ENCODE data around the gene SCGB3A2.

SCGB3A2 gene

GRCh38 chr5:147906326-147907095 is 28.0 kb downstream of the SCGB3A2 start, which contains the start of gene C5orf46:
C5orf46 (minus strand) TSS chr5:147906538; CDS start chr5:147906501, 37 bp downstream.
- Histone ChIP-seq H3K4me1 (no peaks in the 10 kb centered on the region), H3K9me3 (ENCODE audit: control insufficient read depth, low read length) (no peaks in the 10 kb centered on the region), H3K36me3 (ENCODE audit: control insufficient read depth, insufficient read depth, low read length) (no peaks in the 10 kb centered on the region), H3K27me3 (ENCODE audit: control insufficient read depth, insufficient read depth, low read length) (no peaks in the 10 kb centered on the region), H3K4me2 (ENCODE audit: low read length) (no peak within 1 kb of the TSS), H2AFZ (no peak within 1 kb of the TSS), H3K9ac (no peak within 1 kb of the TSS), H3K4me3 (ENCODE audit: low read depth, low read length) (no peak within 1 kb of the TSS), H3K27ac (no peak within 1 kb of the TSS), H3K79me2 (no peaks in the 10 kb centered on the region)
- no peak for TF ChIP-seq CTCF (IDR thresholded peaks at IDR 0.05)

- H2AFZ ChIP-seq: no peak overlapping the region
- no peaks in the 10 kb centered on the region for H3K27me3 ChIP-seq (ENCODE audit: control insufficient read depth, insufficient read depth, low read length)
- no peak overlapping the region for H3K9ac ChIP-seq
- H3K9me3 ChIP-seq (ENCODE audit: control insufficient read depth, low read length): no peaks in the 10 kb centered on the region
- no peaks in the 10 kb centered on the region for H3K79me2 ChIP-seq
- no peaks in the 10 kb centered on the region for H3K4me1 ChIP-seq
- no peak overlapping the region for H3K27ac ChIP-seq
- no peak for TF ChIP-seq CTCF (IDR thresholded peaks at IDR 0.05)
- H3K4me2 ChIP-seq (ENCODE audit: low read length): no peak overlapping the region
- H3K4me3 ChIP-seq (ENCODE audit: low read depth, low read length): no peak overlapping the region
- H3K36me3 ChIP-seq (ENCODE audit: control insufficient read depth, insufficient read depth, low read length): no peaks in the 10 kb centered on the region
Measured at GRCh38 chr5:147911427-147911826, 32.9 kb downstream of the SCGB3A2 start.

- TF ChIP-seq CTCF (IDR thresholded peaks at IDR 0.05): no peak
- Histone ChIP-seq H3K79me2 (no peaks in the 10 kb centered on the region), H3K36me3 (ENCODE audit: control insufficient read depth, insufficient read depth, low read length) (no peaks in the 10 kb centered on the region), H2AFZ (no peak overlapping the region), H3K4me3 (ENCODE audit: low read depth, low read length) (no peak overlapping the region), H3K27me3 (ENCODE audit: control insufficient read depth, insufficient read depth, low read length) (no peaks in the 10 kb centered on the region), H3K4me1 (no peaks in the 10 kb centered on the region), H3K9me3 (ENCODE audit: control insufficient read depth, low read length) (no peaks in the 10 kb centered on the region), H3K9ac (no peak overlapping the region), H3K27ac (no peak overlapping the region), H3K4me2 (ENCODE audit: low read length) (no peak overlapping the region)
Measured at GRCh38 chr5:147912011-147912410, 33.5 kb downstream of the SCGB3A2 start.

- Histone ChIP-seq H3K4me3 (ENCODE audit: low read depth, low read length) (no peak overlapping the region), H3K9me3 (ENCODE audit: control insufficient read depth, low read length) (no peaks in the 10 kb centered on the region), H3K79me2 (no peaks in the 10 kb centered on the region), H2AFZ (no peak overlapping the region), H3K27me3 (ENCODE audit: control insufficient read depth, insufficient read depth, low read length) (no peaks in the 10 kb centered on the region), H3K36me3 (ENCODE audit: control insufficient read depth, insufficient read depth, low read length) (no peaks in the 10 kb centered on the region), H3K27ac (no peak overlapping the region), H3K4me2 (ENCODE audit: low read length) (no peak overlapping the region), H3K9ac (no peak overlapping the region), H3K4me1 (no peaks in the 10 kb centered on the region)
- TF ChIP-seq CTCF (IDR thresholded peaks at IDR 0.05): no peak
Measured at GRCh38 chr5:147913786-147914185, 35.3 kb downstream of the SCGB3A2 start.
